ENCODE measurements around the gene DNAAF2. TPM values are rescaled to one million over a fixed set of nuclear protein-coding genes. Genes with fewer than 3 reads are reported as not detected.
"Not testable (repeated sequence)": the region's sequence is repeated elsewhere in the genome, so short reads cannot be mapped to it uniquely, and the experiment has no call there.

Gene DNAAF2
- total RNA-seq, 1 experiment from 2014 or later, result 23.1 TPM

DNA sequence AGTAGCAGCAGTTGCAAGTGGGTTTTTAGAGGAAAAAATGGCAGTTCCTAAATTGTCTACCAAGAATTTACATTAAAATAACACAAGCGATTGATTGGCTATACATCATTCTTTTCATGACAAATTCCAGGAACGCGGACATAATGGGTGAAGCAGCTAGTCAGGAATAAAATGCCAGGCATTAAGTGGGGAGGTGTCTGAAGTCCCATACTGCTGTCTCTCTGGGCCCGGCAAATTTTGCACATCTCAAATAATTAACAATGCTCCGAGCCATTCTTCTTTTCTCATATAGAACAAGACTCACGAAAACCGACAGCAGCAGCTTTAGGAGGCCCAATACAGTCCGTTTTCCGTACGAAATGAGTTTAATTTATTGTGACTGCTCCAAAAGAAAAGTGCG, 15.3 kb downstream of the DNAAF2 start:
- peaks cover 62% of the 10 kb centered on the region for H3K4me1 ChIP-seq (ENCODE audit: low read length)
- H3K4me3 ChIP-seq (ENCODE audit: low read length), result peak overlapping the region; percentile 95
- H2AFZ ChIP-seq (ENCODE audit: low read length), result no peak overlapping the region

DNA sequence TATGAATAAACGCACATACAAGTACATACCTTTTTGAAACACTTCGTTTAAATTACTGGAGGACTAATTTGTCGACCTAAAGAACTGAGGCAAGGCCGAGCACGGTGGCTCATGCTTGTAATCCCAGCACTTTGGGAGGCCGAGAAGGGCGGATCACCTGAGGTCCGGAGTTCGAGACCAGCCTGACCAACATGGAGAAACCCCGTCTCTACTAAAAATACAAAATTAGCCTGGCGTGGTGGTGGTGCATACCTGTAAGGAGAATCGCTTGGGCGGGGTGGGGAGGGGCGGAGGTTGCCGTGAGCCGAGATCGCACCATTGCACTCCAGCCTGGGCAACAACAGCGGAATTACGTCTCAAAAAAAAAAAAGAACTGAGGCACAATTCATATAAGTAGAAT, 15.8 kb downstream of the DNAAF2 start:
- not testable (repeated sequence) for H2AFZ ChIP-seq (ENCODE audit: low read length); H3K27me3 ChIP-seq (ENCODE audit: low read length); H3K9me3 ChIP-seq (ENCODE audit: low read length); DNase-seq; H3K9me2 ChIP-seq (replicated peaks; ENCODE audit: insufficient read depth, low read length)
- H3K79me2 ChIP-seq (ENCODE audit: low read length), result peaks cover 77% of the 10 kb centered on the region
- peak overlapping the region; percentile 95 for H3K9ac ChIP-seq (ENCODE audit: low read length)
- H3K36me3 ChIP-seq (ENCODE audit: insufficient read depth, low read length), result peaks cover 44% of the 10 kb centered on the region
- H4K20me1 ChIP-seq (ENCODE audit: insufficient read depth, low read depth, low read length), result peaks cover 43% of the 10 kb centered on the region
- peak overlapping the region; percentile 96 for H3K4me2 ChIP-seq (ENCODE audit: low read depth, low read length, poor library complexity, severe bottlenecking)
- H3K27ac ChIP-seq (ENCODE audit: low read length), result peak overlapping the region; percentile 90
- peaks cover 60% of the 10 kb centered on the region for H3K4me1 ChIP-seq (ENCODE audit: low read length)
- peak overlapping the region; percentile 95 for H3K4me3 ChIP-seq (ENCODE audit: low read length)

More for the DNA sequence above, 15.3 kb downstream of the DNAAF2 start:
- H3K9me2 ChIP-seq (replicated peaks; ENCODE audit: insufficient read depth, low read length), result no peaks in the 10 kb centered on the region
- no peaks in the 10 kb centered on the region for H3K27me3 ChIP-seq (ENCODE audit: low read length)
- peaks cover 43% of the 10 kb centered on the region for H4K20me1 ChIP-seq (ENCODE audit: insufficient read depth, low read depth, low read length)
- DNase-seq, result no peak
- H3K9ac ChIP-seq (ENCODE audit: low read length), result peak overlapping the region; percentile 95
- H3K27ac ChIP-seq (ENCODE audit: low read length), result peak overlapping the region; percentile 90
- peaks cover 79% of the 10 kb centered on the region for H3K79me2 ChIP-seq (ENCODE audit: low read length)
- no peaks in the 10 kb centered on the region for H3K9me3 ChIP-seq (ENCODE audit: low read length)
- peaks cover 43% of the 10 kb centered on the region for H3K36me3 ChIP-seq (ENCODE audit: insufficient read depth, low read length)
- H3K4me2 ChIP-seq (ENCODE audit: low read depth, low read length, poor library complexity, severe bottlenecking), result peak overlapping the region; percentile 96

DNA sequence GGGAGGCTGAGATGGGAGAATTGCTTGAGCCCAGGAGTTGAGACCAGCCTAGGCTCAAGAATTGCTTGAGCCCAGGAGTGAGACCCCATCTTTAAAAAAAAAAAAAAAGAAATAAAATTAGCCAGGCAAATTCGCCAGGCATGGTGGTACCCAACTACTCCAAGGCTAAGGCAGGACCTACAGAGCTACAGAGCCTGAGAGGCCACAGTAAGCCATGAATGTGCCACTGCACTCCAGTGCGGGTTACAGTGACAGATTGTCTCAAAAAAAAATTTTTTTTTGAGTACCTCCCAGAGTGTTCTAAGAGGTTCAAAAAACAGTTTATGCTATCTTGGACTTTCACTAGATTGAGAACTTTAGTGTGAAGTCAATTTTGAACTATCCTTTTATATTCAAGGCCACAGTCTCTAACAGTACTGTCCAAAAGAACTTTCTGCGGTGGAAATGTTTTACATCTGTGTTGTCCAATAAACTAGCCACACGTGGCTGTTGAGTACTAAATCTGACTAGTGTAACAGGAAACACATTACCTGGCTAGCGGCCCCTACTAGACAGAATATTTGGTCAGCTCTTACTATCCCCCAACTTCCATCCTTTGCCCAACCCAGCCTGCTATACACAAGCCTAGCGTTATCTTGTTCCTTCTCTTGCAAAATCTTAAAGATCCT, 17.1 kb downstream of the DNAAF2 start:
- Histone ChIP-seq H3K9me2 (replicated peaks; ENCODE audit: insufficient read depth, low read length) (no peaks in the 10 kb centered on the region), H3K79me2 (ENCODE audit: low read length) (peaks cover 73% of the 10 kb centered on the region), H3K9me3 (ENCODE audit: low read length) (no peaks in the 10 kb centered on the region), H3K4me2 (ENCODE audit: low read depth, low read length, poor library complexity, severe bottlenecking) (peak overlapping the region; percentile 96), H2AFZ (ENCODE audit: low read length) (no peak overlapping the region), H3K36me3 (ENCODE audit: insufficient read depth, low read length) (peaks cover 42% of the 10 kb centered on the region), H4K20me1 (ENCODE audit: insufficient read depth, low read depth, low read length) (peaks cover 40% of the 10 kb centered on the region), H3K27ac (ENCODE audit: low read length) (peak overlapping the region; percentile 90), H3K4me1 (ENCODE audit: low read length) (peaks cover 47% of the 10 kb centered on the region), H3K9ac (ENCODE audit: low read length) (peak overlapping the region; percentile 18; the same call in 1 of the 2 replicates), H3K27me3 (ENCODE audit: low read length) (no peaks in the 10 kb centered on the region), H3K4me3 (ENCODE audit: low read length) (peak overlapping the region; percentile 95)
- DNase-seq, result peak; percentile 70

DNA sequence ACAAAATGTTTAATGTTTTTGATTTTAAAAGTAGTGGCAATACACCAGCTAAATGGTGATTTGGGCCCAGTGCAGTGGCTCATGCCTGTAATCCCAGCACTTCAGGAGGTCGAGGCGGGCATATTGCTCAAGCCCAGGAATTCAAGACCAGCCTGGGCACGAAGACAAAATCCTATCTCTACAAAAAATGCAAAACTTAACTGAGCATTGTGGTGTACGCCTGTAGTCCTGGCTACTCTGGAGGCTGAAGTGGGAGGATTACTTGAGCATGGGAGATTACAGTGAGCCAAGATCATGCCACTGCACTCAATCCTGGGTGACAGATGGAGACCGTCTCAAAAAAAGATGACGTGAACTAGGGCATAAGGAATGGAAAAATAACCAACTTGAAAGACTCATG, 19.3 kb downstream of the DNAAF2 start:
- no peak overlapping the region for H3K4me2 ChIP-seq (ENCODE audit: low read depth, low read length, poor library complexity, severe bottlenecking)
- no peak overlapping the region for H3K27ac ChIP-seq (ENCODE audit: low read length)
- peaks cover 29% of the 10 kb centered on the region for H3K36me3 ChIP-seq (ENCODE audit: insufficient read depth, low read length)
- no peak overlapping the region for H2AFZ ChIP-seq (ENCODE audit: low read length)
- H4K20me1 ChIP-seq (ENCODE audit: insufficient read depth, low read depth, low read length), result peaks cover 24% of the 10 kb centered on the region
- no peaks in the 10 kb centered on the region for H3K27me3 ChIP-seq (ENCODE audit: low read length)
- peaks cover 27% of the 10 kb centered on the region for H3K4me1 ChIP-seq (ENCODE audit: low read length)
- H3K9me3 ChIP-seq (ENCODE audit: low read length), result no peaks in the 10 kb centered on the region
- peaks cover 72% of the 10 kb centered on the region for H3K79me2 ChIP-seq (ENCODE audit: low read length)
- peak; percentile 40 for DNase-seq
- no peak overlapping the region for H3K4me3 ChIP-seq (ENCODE audit: low read length)
- H3K9ac ChIP-seq (ENCODE audit: low read length), result no peak overlapping the region
- no peaks in the 10 kb centered on the region for H3K9me2 ChIP-seq (replicated peaks; ENCODE audit: insufficient read depth, low read length)

DNA sequence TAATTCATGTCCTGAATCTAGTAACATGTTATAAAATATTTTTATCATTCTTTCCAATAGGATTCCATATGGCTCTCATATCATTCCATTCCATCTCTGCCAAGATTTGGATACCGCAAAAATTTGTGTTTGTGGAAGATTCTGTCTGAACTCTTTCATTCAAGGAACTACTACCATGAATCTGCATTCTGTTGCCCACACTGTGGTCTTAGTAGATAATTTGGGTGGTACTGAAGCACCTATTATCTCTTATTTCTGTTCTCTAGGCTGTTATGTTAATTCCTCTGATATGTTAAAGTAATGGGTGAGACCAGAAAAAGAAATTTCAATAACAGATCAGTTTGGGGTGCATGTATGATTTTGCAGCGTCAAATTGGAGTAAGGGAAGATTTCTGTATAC, 20.8 kb downstream of the DNAAF2 start:
- DNase-seq, result no peak
- H3K79me2 ChIP-seq (ENCODE audit: low read length), result peaks cover 71% of the 10 kb centered on the region

DNA sequence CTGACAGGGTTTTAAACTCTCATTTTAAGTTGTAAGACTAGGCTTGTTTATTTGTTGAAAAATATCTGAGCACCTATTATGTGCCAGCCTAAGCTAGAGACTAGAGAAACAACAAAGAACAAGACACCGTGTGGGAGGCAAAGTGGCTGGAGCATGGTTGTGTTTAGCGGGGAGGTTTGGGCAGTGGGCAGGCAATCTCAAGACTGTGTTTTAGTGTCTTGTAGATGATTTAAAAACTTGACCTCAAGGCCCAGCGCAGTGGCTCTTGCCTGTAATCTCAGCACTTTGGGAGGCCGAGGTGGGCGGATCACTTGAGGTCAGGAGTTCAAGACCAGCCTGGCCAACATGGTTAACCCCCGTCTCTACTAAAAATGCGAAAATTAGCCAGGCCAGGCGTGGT, 22.4 kb downstream of the DNAAF2 start:
- peaks cover 28% of the 10 kb centered on the region; the same call in 1 of the 2 replicates for H3K36me3 ChIP-seq (ENCODE audit: insufficient read depth, low read length)
- H4K20me1 ChIP-seq (ENCODE audit: insufficient read depth, low read depth, low read length), result no peaks in the 10 kb centered on the region
- no peak overlapping the region for H3K4me3 ChIP-seq (ENCODE audit: low read length)
- peaks cover 9% of the 10 kb centered on the region for H3K4me1 ChIP-seq (ENCODE audit: low read length)
- H2AFZ ChIP-seq (ENCODE audit: low read length), result no peak overlapping the region
- H3K9me2 ChIP-seq (replicated peaks; ENCODE audit: insufficient read depth, low read length), result no peaks in the 10 kb centered on the region
- H3K79me2 ChIP-seq (ENCODE audit: low read length), result peaks cover 67% of the 10 kb centered on the region
- no peaks in the 10 kb centered on the region for H3K27me3 ChIP-seq (ENCODE audit: low read length)
- H3K4me2 ChIP-seq (ENCODE audit: low read depth, low read length, poor library complexity, severe bottlenecking), result no peak overlapping the region
- H3K9me3 ChIP-seq (ENCODE audit: low read length), result no peaks in the 10 kb centered on the region
- H3K27ac ChIP-seq (ENCODE audit: low read length), result no peak overlapping the region
- H3K9ac ChIP-seq (ENCODE audit: low read length), result no peak overlapping the region
- no peak for DNase-seq

More for the DNA sequence above, 20.8 kb downstream of the DNAAF2 start:
- H3K4me3 ChIP-seq (ENCODE audit: low read length), result no peak overlapping the region
- H3K36me3 ChIP-seq (ENCODE audit: insufficient read depth, low read length), result peaks cover 32% of the 10 kb centered on the region
- no peaks in the 10 kb centered on the region for H3K9me3 ChIP-seq (ENCODE audit: low read length)
- H3K27ac ChIP-seq (ENCODE audit: low read length), result no peak overlapping the region
- H3K4me2 ChIP-seq (ENCODE audit: low read depth, low read length, poor library complexity, severe bottlenecking), result no peak overlapping the region
- no peaks in the 10 kb centered on the region for H3K27me3 ChIP-seq (ENCODE audit: low read length)
- no peaks in the 10 kb centered on the region for H3K9me2 ChIP-seq (replicated peaks; ENCODE audit: insufficient read depth, low read length)
- H4K20me1 ChIP-seq (ENCODE audit: insufficient read depth, low read depth, low read length), result peaks cover 12% of the 10 kb centered on the region
- H3K9ac ChIP-seq (ENCODE audit: low read length), result no peak overlapping the region
- no peak overlapping the region for H2AFZ ChIP-seq (ENCODE audit: low read length)
- peaks cover 24% of the 10 kb centered on the region for H3K4me1 ChIP-seq (ENCODE audit: low read length)

DNA sequence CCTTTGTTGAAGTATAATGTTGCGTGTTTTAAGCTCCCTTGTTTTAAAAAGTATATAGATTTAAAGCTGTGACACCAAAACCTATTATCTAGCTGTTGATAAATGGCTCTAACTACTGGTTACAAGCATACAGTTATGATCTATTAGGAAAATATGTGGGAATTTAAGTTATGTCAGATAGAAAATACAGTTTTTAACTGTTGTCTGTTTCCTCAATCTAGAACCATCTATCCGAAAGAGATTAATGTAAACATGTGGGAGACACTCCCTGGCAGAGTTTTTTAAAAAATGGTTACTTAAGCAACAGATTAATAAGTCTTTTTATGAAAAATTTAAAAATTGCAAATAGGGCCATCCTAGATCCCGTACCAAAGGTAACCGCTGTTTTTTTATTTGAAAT, 22.8 kb downstream of the DNAAF2 start:
- H3K79me2 ChIP-seq (ENCODE audit: low read length), result peaks cover 69% of the 10 kb centered on the region

DNA sequence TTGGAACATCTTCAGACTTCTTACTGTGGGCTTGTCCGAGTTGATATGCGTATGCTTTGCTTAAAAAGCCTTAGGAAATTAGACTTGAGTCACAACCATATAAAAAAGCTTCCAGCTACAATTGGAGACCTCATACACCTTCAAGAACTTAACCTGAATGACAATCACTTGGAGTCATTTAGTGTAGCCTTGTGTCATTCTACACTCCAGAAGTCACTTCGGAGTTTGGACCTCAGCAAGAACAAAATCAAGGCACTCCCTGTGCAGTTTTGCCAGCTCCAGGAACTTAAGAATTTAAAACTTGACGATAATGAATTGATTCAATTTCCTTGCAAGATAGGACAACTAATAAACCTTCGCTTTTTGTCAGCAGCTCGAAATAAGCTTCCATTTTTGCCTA, 27.5 kb downstream of the DNAAF2 start:
- Histone ChIP-seq H3K9me3 (ENCODE audit: low read length) (no peaks in the 10 kb centered on the region), H3K36me3 (ENCODE audit: insufficient read depth, low read length) (peaks cover 47% of the 10 kb centered on the region; the same call in 1 of the 2 replicates), H3K79me2 (ENCODE audit: low read length) (peaks cover 88% of the 10 kb centered on the region), H3K27me3 (ENCODE audit: low read length) (no peaks in the 10 kb centered on the region), H3K4me3 (ENCODE audit: low read length) (no peak overlapping the region), H3K9me2 (replicated peaks; ENCODE audit: insufficient read depth, low read length) (no peaks in the 10 kb centered on the region), H3K4me1 (ENCODE audit: low read length) (no peaks in the 10 kb centered on the region; the same call in 1 of the 2 replicates), H3K4me2 (ENCODE audit: low read depth, low read length, poor library complexity, severe bottlenecking) (no peak overlapping the region), H3K9ac (ENCODE audit: low read length) (no peak overlapping the region), H2AFZ (ENCODE audit: low read length) (no peak overlapping the region), H4K20me1 (ENCODE audit: insufficient read depth, low read depth, low read length) (no peaks in the 10 kb centered on the region), H3K27ac (ENCODE audit: low read length) (no peak overlapping the region)
- peak; percentile 38 for DNase-seq

More for the DNA sequence above, 22.8 kb downstream of the DNAAF2 start:
- Histone ChIP-seq H4K20me1 (ENCODE audit: insufficient read depth, low read depth, low read length) (no peaks in the 10 kb centered on the region), H3K27ac (ENCODE audit: low read length) (no peak overlapping the region), H2AFZ (ENCODE audit: low read length) (no peak overlapping the region), H3K9me3 (ENCODE audit: low read length) (no peaks in the 10 kb centered on the region), H3K27me3 (ENCODE audit: low read length) (no peaks in the 10 kb centered on the region), H3K4me2 (ENCODE audit: low read depth, low read length, poor library complexity, severe bottlenecking) (no peak overlapping the region), H3K4me1 (ENCODE audit: low read length) (peaks cover 5% of the 10 kb centered on the region), H3K36me3 (ENCODE audit: insufficient read depth, low read length) (peaks cover 30% of the 10 kb centered on the region; the same call in 1 of the 2 replicates), H3K9ac (ENCODE audit: low read length) (no peak overlapping the region), H3K4me3 (ENCODE audit: low read length) (no peak overlapping the region), H3K9me2 (replicated peaks; ENCODE audit: insufficient read depth, low read length) (no peaks in the 10 kb centered on the region)
- DNase-seq, result no peak
